GM12878 (cell line): ENCODE measurements around the gene IL17RC. TPM values are rescaled to one million over a fixed set of nuclear protein-coding genes. Genes with fewer than 3 reads are reported as not detected.
"Not testable (repeated sequence)": the region's sequence is repeated elsewhere in the genome, so short reads cannot be mapped to it uniquely, and the experiment has no call there.

Experiments used
- ATAC-seq: fragments of 200-7000 bp; cut with Tn5 transposase; 3 replicates; pipeline ENCODE4 v1.9.1; 2020; ENCODE audit warnings: mild to moderate bottlenecking, moderate library complexity
- BruUV-seq: library from RNA; stranded (reverse); fragments of 400-500 nt; replicated peaks from 2 replicates; lab custom pipeline; 2021; lab: Mats Ljungman, UMichigan
- CTCF ChIA-PET: fragments of 300-600 bp; sonication (Branson Sonifier 250); formaldehyde crosslinking; extraction: SDS; loops from one replicate; lab custom pipeline; 2021; ENCODE audit warnings: inconsistent platforms; lab: Yijun Ruan, JAX
- POLR2A ChIA-PET: fragments of 350-600 bp; formaldehyde crosslinking; extraction: SDS; loops from one replicate; lab custom pipeline; 2021; ENCODE audit warnings: inconsistent platforms; lab: Charles Lee
- RAD21 ChIA-PET: fragments of 300-600 bp; sonication (Branson Sonifier 250); formaldehyde crosslinking; loops from one replicate; lab custom pipeline; 2023; ENCODE audit warnings: antibody characterized with exemption; ENCODE audit not compliant: unreplicated experiment; lab: Charles Lee
- SMC1A ChIA-PET: fragments of 300-600 bp; sonication (Branson Sonifier 250); formaldehyde crosslinking; loops from one replicate; lab custom pipeline; 2023; ENCODE audit not compliant: unreplicated experiment, uncharacterized antibody; lab: Charles Lee
- DNase-seq: peaks from one replicate; pipeline ENCODE4 v3.0.0-alpha.2; 2011; ENCODE audit warnings: low read depth, low spot score
- FAIRE-seq: peaks from 3 replicates; lab custom pipeline; 2011; peaks lifted over from hg19 to GRCh38; lab: Jason Lieb, UNC
- H2AFZ ChIP-seq: 2 replicates; pipeline ENCODE4 v1.6.0; 2011; ENCODE audit warnings: low read depth, low read length, control low read depth; ENCODE audit not compliant: control insufficient read depth
- H3K27ac ChIP-seq: 2 replicates; pipeline ENCODE4 v1.5.1; 2011; ENCODE audit warnings: control low read depth; ENCODE audit not compliant: control insufficient read depth, insufficient read depth
- H3K27me3 ChIP-seq, 2 experiments: replicated peaks in 1 of 2; 2 replicates each; pipeline versions ENCODE4 v1.6.0 to v1.6.1; 2011; ENCODE audit warnings: low read length in 1 of 2; ENCODE audit not compliant: control insufficient read depth in 2 of 2, insufficient read depth in 2 of 2
- H3K36me3 ChIP-seq, 2 experiments: 2 replicates each; pipeline ENCODE4 v1.5.1; 2011; ENCODE audit warnings: low read length in 1 of 2; ENCODE audit not compliant: control insufficient read depth in 2 of 2, insufficient read depth in 2 of 2
- H3K4me1 ChIP-seq: 2 replicates; pipeline ENCODE4 v1.6.1; 2011; ENCODE audit warnings: mild to moderate bottlenecking, low read length, moderate library complexity, mixed read lengths; ENCODE audit not compliant: control insufficient read depth, insufficient read depth
- H3K4me2 ChIP-seq: 2 replicates; pipeline ENCODE4 v1.6.0; 2011; ENCODE audit warnings: control low read depth; ENCODE audit not compliant: control insufficient read depth, insufficient read depth
- H3K4me3 ChIP-seq: fragments of 200-600 bp; sonication (generic); 2 replicates; pipeline ENCODE4 v1.5.1; 2016
- H3K79me2 ChIP-seq: 2 replicates; pipeline ENCODE4 v1.6.0; 2011; ENCODE audit warnings: low read length; ENCODE audit not compliant: control insufficient read depth, insufficient read depth
- H3K9ac ChIP-seq: 2 replicates; pipeline ENCODE4 v1.8.0; 2011; ENCODE audit warnings: low read length, control low read depth, mixed read lengths; ENCODE audit not compliant: control insufficient read depth, insufficient read depth
- H3K9me3 ChIP-seq: replicated peaks from 3 replicates; pipeline ENCODE4 v1.5.1; 2011; ENCODE audit warnings: mild to moderate bottlenecking, low read length; ENCODE audit not compliant: control insufficient read depth, insufficient read depth
- H4K20me1 ChIP-seq: 2 replicates; pipeline ENCODE4 v1.6.0; 2011; ENCODE audit not compliant: control insufficient read depth, insufficient read depth
- BCL11A ChIP-seq: IDR thresholded peaks from 2 replicates; pipeline ENCODE4 v1.6.1; 2011; ENCODE audit warnings: low read depth, low read length
- FOXK2 ChIP-seq: fragments of 450-650 bp; IDR thresholded peaks from 2 replicates; pipeline ENCODE4 v1.6.1; 2017; ENCODE audit warnings: mild to moderate bottlenecking, moderate library complexity
- HDAC2 ChIP-seq: fragments of 200-600 bp; sonication (generic); IDR thresholded peaks from 2 replicates; pipeline ENCODE4 v1.6.1; 2017
- LARP7 ChIP-seq: fragments of 450-650 bp; IDR thresholded peaks from 2 replicates; pipeline ENCODE4 v1.6.1; 2017; ENCODE audit warnings: mild to moderate bottlenecking
- MTA3 ChIP-seq: IDR thresholded peaks from 2 replicates; pipeline ENCODE4 v1.6.1; 2012; ENCODE audit warnings: low read length, inconsistent platforms, borderline replicate concordance
- NR2F1 ChIP-seq: fragments of 450-650 bp; conservative IDR thresholded peaks from 2 replicates; pipeline ENCODE4 v1.6.1; 2017; ENCODE audit warnings: mild to moderate bottlenecking
- PAX8 ChIP-seq: fragments of 450-650 bp; IDR thresholded peaks from 2 replicates; pipeline ENCODE4 v1.6.1; 2017; ENCODE audit warnings: mild to moderate bottlenecking, moderate library complexity
- RAD51 ChIP-seq: fragments of 450-650 bp; IDR thresholded peaks from 2 replicates; pipeline ENCODE4 v1.6.1; 2016; ENCODE audit warnings: moderate library complexity, mild to moderate bottlenecking, inconsistent platforms
- YBX1 ChIP-seq: fragments of 450-650 bp; IDR thresholded peaks from 2 replicates; pipeline ENCODE4 v1.6.1; 2016; ENCODE audit warnings: antibody characterized with exemption
- ZNF207 ChIP-seq: fragments of 450-650 bp; IDR thresholded peaks from 2 replicates; pipeline ENCODE4 v1.6.1; 2014; ENCODE audit warnings: antibody characterized with exemption, mild to moderate bottlenecking, borderline replicate concordance
- WGBS: methylation state at CpG from one replicate; pipeline ENCODE4 v1.1.6; 2016; ENCODE audit warnings: low lambda C conversion rate; ENCODE audit not compliant: insufficient replicate concordance, insufficient coverage; ENCODE audit errors: missing lambda C conversion rate; 5-methylcytosine and 5-hydroxymethylcytosine counted together
- in situ Hi-C: fragments of 300-500 bp; cut with MboI; formaldehyde crosslinking; loops from 9 replicates; pipeline ENCODE4 v1.14.3; 2018; ENCODE audit warnings: mixed read lengths
- intact Hi-C: fragments of 100-400 bp; cut with micrococcal nuclease; formaldehyde crosslinking; loops from one replicate; pipeline ENCODE4 v1.14.2; 2022; ENCODE audit not compliant: unreplicated experiment
- polyA plus RNA-seq, 11 experiments: library from polyadenylated mRNA; depleted of rRNA in 4 of 11; unstranded in 6 of 11; stranded (reverse) in 5 of 11; fragments of >200 nt; fragmentation: Nextera tagmentation in 4 of 11; fragmentation: Illumina TruSeq in 1 of 11; extraction: Ambion mirVana in 4 of 11; extraction: Trizol in 1 of 11; gene quantifications; 1 replicate in 1 of 11; 2 replicates in 10 of 11; pipeline versions ENCODE4 v1.2.1 to v1.2.3, GENCODE V29; 2011 to 2016; ENCODE audit warnings: inconsistent platforms in 2 of 11, missing spikeins in 2 of 11, low read depth in 1 of 11
- total RNA-seq, 4 experiments: library from RNA; depleted of rRNA in 3 of 4; stranded (reverse); fragments of >200 nt in 3 of 4; fragmentation: Illumina TruSeq in 1 of 4; extraction: Trizol in 1 of 4; gene quantifications; 2 replicates each; pipeline versions ENCODE4 v1.2.1 to v1.2.3, GENCODE V29; 2013 to 2021

Gene IL17RC
- total and polyA plus RNA-seq, 10 of the 15 experiments (the other 5 are each of a cell fraction or from before 2014, with no cell fraction given), result 0.07 to 4.4 (median 0.34) TPM; not detected in 3

DNA sequence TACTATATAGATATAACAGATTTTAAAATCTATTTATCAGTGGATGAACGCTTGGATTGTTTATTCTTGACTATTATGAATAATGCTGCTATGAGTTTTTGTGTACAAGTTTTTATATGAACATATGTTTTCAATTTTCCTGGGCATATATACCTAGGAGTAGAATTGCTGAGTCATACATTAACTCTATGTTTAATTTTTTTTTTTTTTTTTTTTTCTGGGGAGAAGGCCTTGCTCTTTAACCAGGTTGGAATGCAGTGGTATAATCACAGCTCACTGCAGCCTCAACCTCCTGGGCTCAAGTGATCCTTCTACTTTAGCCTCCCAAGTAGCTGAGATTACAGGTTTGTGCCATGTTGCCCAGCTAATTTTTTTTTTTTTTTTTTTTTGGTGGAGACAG is 45.9 kb upstream of the IL17RC start:
- DNase-seq, result no peak
- FAIRE-seq, result no peak
- ChIA-PET POLR2A (no interaction called here), SMC1A (interaction anchor here (0.5 kb wide), 1 partner anchor 118 kb away, joined by 3 read pairs; no protein-coding TSS in a partner anchor), CTCF (interaction anchor here (1.0 kb wide), 1 partner anchor 13 kb away, joined by 3 read pairs; no protein-coding TSS in a partner anchor), RAD21 (no interaction called here)
- Histone ChIP-seq H3K4me1 (no peaks in the 10 kb centered on the region), H3K36me3 (no peaks in the 10 kb centered on the region), H3K79me2 (no peaks in the 10 kb centered on the region), H3K4me2 (no peak overlapping the region), H4K20me1 (no peaks in the 10 kb centered on the region), H3K4me3 (no peak overlapping the region), H3K27me3 (no peaks in the 10 kb centered on the region), H3K9ac (no peak overlapping the region), H3K27ac (no peak overlapping the region), H2AFZ (no peak overlapping the region), H3K9me3 (no peaks in the 10 kb centered on the region)
- WGBS, result 36% methylated on average over 1 of the region's 1 CpG
- TF ChIP-seq YBX1 (no peak), ZNF207 (no peak), MTA3 (no peak), FOXK2 (no peak), LARP7 (no peak), RAD51 (no peak), HDAC2 (no peak), BCL11A (no peak), PAX8 (no peak), NR2F1 (no peak)
- intact Hi-C loops, result no loop called here
- no peak for ATAC-seq
- no TSS peak for BruUV-seq
- in situ Hi-C loops, result no loop called here

- DNase-seq, H3K27me3 ChIP-seq, POLR2A ChIA-PET: not testable (repeated sequence)
These were observed 44.8 kb upstream of the IL17RC start for GRCh38 chr3:9872067-9872466.

More at GRCh38 chr3:9872067-9872466, 44.8 kb upstream of the IL17RC start:
- in situ Hi-C loops, intact Hi-C loops, H2AFZ ChIP-seq, SMC1A ChIA-PET, BruUV-seq, H3K27ac ChIP-seq, H3K79me2 ChIP-seq, FAIRE-seq, H4K20me1 ChIP-seq, H3K9ac ChIP-seq, H3K9me3 ChIP-seq, H3K4me3 ChIP-seq, H3K4me1 ChIP-seq, RAD21 ChIA-PET, H3K36me3 ChIP-seq, CTCF ChIA-PET, ATAC-seq, H3K4me2 ChIP-seq: not testable (repeated sequence)
- WGBS, result 27% methylated on average over 5 of the region's 5 CpGs
